Liver (tissue), 9 donors: ENCODE results near the gene GOLGA1. TPM values are rescaled to one million over a fixed set of nuclear protein-coding genes. Genes with fewer than 3 reads are reported as not detected.

ENCODE experiments used
- DNase-seq: peaks from one replicate; pipeline ENCODE4 v3.0.0-alpha.2; 2017; ENCODE audit warnings: low spot score
- H3K27ac ChIP-seq, 2 donors: one replicate each; pipeline ENCODE4 v1.7.0; 2013; ENCODE audit warnings: inconsistent platforms in 2 of 2, low read length in 2 of 2, control low read depth in 1 of 2, low read depth in 1 of 2, mild to moderate bottlenecking in 1 of 2
- H3K27me3 ChIP-seq, 4 donors: one replicate each; pipeline versions ENCODE4 v1.6.1 to v1.7.0; 2013; ENCODE audit warnings: low read length in 3 of 4, inconsistent platforms in 1 of 4, mild to moderate bottlenecking in 1 of 4, moderate library complexity in 1 of 4; ENCODE audit not compliant: control insufficient read depth in 4 of 4, insufficient read depth in 4 of 4
- H3K36me3 ChIP-seq, 4 donors: one replicate each; pipeline versions ENCODE4 v1.6.1 to v1.7.0; 2013; ENCODE audit warnings: low read length in 3 of 4, mild to moderate bottlenecking in 3 of 4, low read depth in 1 of 4, moderate library complexity in 1 of 4; ENCODE audit not compliant: control insufficient read depth in 4 of 4, insufficient read depth in 3 of 4
- H3K4me1 ChIP-seq, 4 donors: one replicate each; pipeline versions ENCODE4 v1.6.1 to v1.7.0; 2013; ENCODE audit warnings: low read length in 3 of 4, mild to moderate bottlenecking in 3 of 4, moderate library complexity in 1 of 4; ENCODE audit not compliant: control insufficient read depth in 4 of 4, insufficient read depth in 4 of 4
- H3K4me3 ChIP-seq, 3 donors: one replicate each; pipeline versions ENCODE4 v1.6.1 to v1.7.0; 2013; ENCODE audit warnings: low read length in 3 of 3, control low read depth in 1 of 3, low read depth in 1 of 3, mild to moderate bottlenecking in 1 of 3
- H3K9ac ChIP-seq, 2 donors: one replicate each; pipeline ENCODE4 v1.7.0; 2013; ENCODE audit warnings: low read length in 2 of 2, mild to moderate bottlenecking in 2 of 2, moderate library complexity in 2 of 2, control low read depth in 1 of 2, low read depth in 1 of 2
- H3K9me3 ChIP-seq, 4 donors: one replicate each; pipeline versions ENCODE4 v1.6.1 to v1.7.0; 2013; ENCODE audit warnings: low read length in 3 of 4; ENCODE audit not compliant: control insufficient read depth in 4 of 4
- ATF3 ChIP-seq: IDR thresholded peaks from 2 replicates; pipeline ENCODE4 v1.6.1; 2016; ENCODE audit warnings: antibody characterized with exemption
- CTCF ChIP-seq: fragments of 150-350 bp; IDR thresholded peaks from 2 replicates; pipeline ENCODE4 v1.5.1; 2017; ENCODE audit warnings: improper control_type of control experiment, low read depth, low read length; ENCODE audit not compliant: missing input control
- EGR1 ChIP-seq, 2 donors: IDR thresholded peaks; 2 replicates each; pipeline ENCODE4 v1.6.1; 2016 to 2018; ENCODE audit warnings: antibody characterized with exemption in 2 of 2, low read depth in 2 of 2
- FOXA1 ChIP-seq: IDR thresholded peaks from 2 replicates; pipeline ENCODE4 v1.6.1; 2016; ENCODE audit warnings: antibody characterized with exemption
- FOXA2 ChIP-seq: IDR thresholded peaks from 2 replicates; pipeline ENCODE4 v1.6.1; 2016; ENCODE audit warnings: antibody characterized with exemption
- GABPA ChIP-seq, 2 donors: IDR thresholded peaks in 1 of 2; conservative IDR thresholded peaks in 1 of 2; 2 replicates each; pipeline ENCODE4 v1.6.1; 2016; ENCODE audit warnings: antibody characterized with exemption in 2 of 2, mild to moderate bottlenecking in 1 of 2, moderate library complexity in 1 of 2
- HNF4A ChIP-seq, 2 donors: conservative IDR thresholded peaks; 2 replicates each; pipeline ENCODE4 v1.6.1; 2016; ENCODE audit warnings: antibody characterized with exemption in 2 of 2, mild to moderate bottlenecking in 2 of 2
- JUND ChIP-seq, 2 donors: IDR thresholded peaks; 2 replicates each; pipeline ENCODE4 v1.6.1; 2016; ENCODE audit warnings: antibody characterized with exemption in 2 of 2
- NR2F2 ChIP-seq: IDR thresholded peaks from 2 replicates; pipeline ENCODE4 v1.6.1; 2016; ENCODE audit warnings: antibody characterized with exemption
- RAD21 ChIP-seq, 2 donors: IDR thresholded peaks; 2 replicates each; pipeline ENCODE4 v1.6.1; 2016; ENCODE audit warnings: antibody characterized with exemption in 2 of 2, mild to moderate bottlenecking in 2 of 2
- REST ChIP-seq: IDR thresholded peaks from 2 replicates; pipeline ENCODE4 v1.6.1; 2016; ENCODE audit warnings: antibody characterized with exemption, mild to moderate bottlenecking
- SP1 ChIP-seq: IDR thresholded peaks from 2 replicates; pipeline ENCODE4 v1.6.1; 2018; ENCODE audit warnings: antibody characterized with exemption, mild to moderate bottlenecking
- TAF1 ChIP-seq: conservative IDR thresholded peaks from 2 replicates; pipeline ENCODE4 v1.6.1; 2016; ENCODE audit warnings: antibody characterized with exemption, mild to moderate bottlenecking
- YY1 ChIP-seq: IDR thresholded peaks from 2 replicates; pipeline ENCODE4 v1.6.1; 2016; ENCODE audit warnings: antibody characterized with exemption, mild to moderate bottlenecking
- ZBTB33 ChIP-seq: IDR thresholded peaks from 2 replicates; pipeline ENCODE4 v1.6.1; 2016; ENCODE audit warnings: antibody characterized with exemption
- whole genome bisulfite sequencing: extraction: QIAGEN DNeasy Blood & Tissue Kit; methylation state at CpG from one replicate; pipeline ENCODE4 v1.1.7; 2013; 5-methylcytosine and 5-hydroxymethylcytosine counted together
- polyA plus RNA-seq, 2 donors: library from polyadenylated mRNA; stranded (reverse) in 1 of 2; unstranded in 1 of 2; fragments of 200-250 nt in 1 of 2; fragments of >200 nt in 1 of 2; fragmentation: Nextera tagmentation in 1 of 2; extraction: Ambion mirVana in 1 of 2; gene quantifications; one replicate each; pipeline versions ENCODE4 v1.2.1 to v1.2.3, GENCODE V29; 2013 to 2015
- total RNA-seq, 2 donors: library from RNA; depleted of rRNA; stranded (reverse); fragments of >200 nt; gene quantifications; one replicate each; pipeline ENCODE4 v1.2.3, GENCODE V29; 2014
- TF ChIP-seq, protein P1 (sequence below): IDR thresholded peaks from 2 replicates; pipeline ENCODE4 v1.6.1; 2016; ENCODE audit warnings: antibody characterized with exemption
- donor health status: healthy.
- donor health status: healthy.
- donor health status: healthy.
- donor health status: healthy.
- donor health status: healthy.

GOLGA1 gene
- total and polyA plus RNA-seq, 4 donors: 5.9 to 17.6 (median 8.9) TPM

- DNase-seq: no peak
- TF ChIP-seq CTCF (no peak), FOXA1 (no peak), JUND (IDR thresholded peaks at IDR 0.05) (no peak), TAF1 (no peak), YY1 (no peak), HNF4A (conservative IDR thresholded peaks at IDR 0.05) (no peak), GABPA (IDR thresholded peaks at IDR 0.05 in 1 of 2, conservative IDR thresholded peaks at IDR 0.05 in 1 of 2) (no peak), EGR1 (IDR thresholded peaks at IDR 0.05; ENCODE audit: low read depth in 2 of 2) (no peak), FOXA2 (no peak), NR2F2 (no peak), RAD21 (IDR thresholded peaks at IDR 0.05) (no peak), REST (no peak), ATF3 (no peak), SP1 (no peak), ZBTB33 (no peak)
- TF ChIP-seq, protein P1, sequence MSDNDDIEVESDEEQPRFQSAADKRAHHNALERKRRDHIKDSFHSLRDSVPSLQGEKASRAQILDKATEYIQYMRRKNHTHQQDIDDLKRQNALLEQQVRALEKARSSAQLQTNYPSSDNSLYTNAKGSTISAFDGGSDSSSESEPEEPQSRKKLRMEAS: no peak
- WGBS: 91% methylated on average over 11 of the region's 11 CpGs
- Histone ChIP-seq H3K9ac (no peak overlapping the region), H3K36me3 (no peaks in the 10 kb centered on the region), H3K27ac (no peak overlapping the region), H3K9me3 (no peaks in the 10 kb centered on the region), H3K4me1 (no peaks in the 10 kb centered on the region), H3K27me3 (no peaks in the 10 kb centered on the region), H3K4me3 (no peak overlapping the region)
These were observed 97.3 kb downstream of the GOLGA1 start for GRCh38 chr9:124843456-124844034.
